Ovary (tissue), 9 donors: ENCODE data around the gene ELMOD3. TPM values are rescaled to one million over a fixed set of nuclear protein-coding genes. Genes with fewer than 3 reads are reported as not detected.

Experiments used
- DNase-seq, 5 donors: peaks; one replicate each; pipeline ENCODE4 v3.0.0-alpha.2; 2019 to 2020
- H3K27ac ChIP-seq, 2 donors: fragments of 200-600 bp; one replicate each; pipeline versions ENCODE4 v1.5.1 to v1.8.0; 2019 to 2022
- H3K27me3 ChIP-seq: fragments of 200-600 bp; one replicate; pipeline ENCODE4 v1.8.0; 2022
- H3K36me3 ChIP-seq: fragments of 200-600 bp; sonication (generic); one replicate; pipeline ENCODE4 v1.5.1; 2019
- H3K4me1 ChIP-seq: one replicate; pipeline ENCODE4 v1.8.1; 2013; ENCODE audit warnings: mild to moderate bottlenecking, moderate library complexity; ENCODE audit not compliant: insufficient read depth
- H3K4me3 ChIP-seq: fragments of 200-600 bp; sonication (generic); one replicate; pipeline ENCODE4 v1.5.1; 2017
- H3K9me3 ChIP-seq, 2 donors: fragments of 200-600 bp in 1 of 2; sonication (generic) in 1 of 2; one replicate each; pipeline versions ENCODE4 v1.5.1 to v1.8.1; 2013 to 2019; ENCODE audit warnings: mild to moderate bottlenecking in 1 of 2, moderate library complexity in 1 of 2
- CTCF ChIP-seq, 3 donors: fragments of 450-650 bp in 2 of 3; fragments of 200-600 bp in 1 of 3; IDR thresholded peaks; one replicate each; pipeline versions ENCODE4 v1.5.1 to v1.8.0; 2016 to 2022; ENCODE audit warnings: antibody characterized with exemption in 3 of 3, mild to moderate bottlenecking in 1 of 3
- EP300 ChIP-seq: sonication (generic); formaldehyde crosslinking; IDR thresholded peaks from one replicate; pipeline ENCODE4 v1.6.1; 2017; ENCODE audit warnings: antibody characterized with exemption
- POLR2A ChIP-seq: fragments of 450-650 bp; IDR thresholded peaks from one replicate; pipeline ENCODE4 v1.6.1; 2017; ENCODE audit warnings: antibody characterized with exemption, mild to moderate bottlenecking, moderate library complexity
- WGBS, 3 donors: extraction: QIAGEN DNeasy Blood & Tissue Kit in 1 of 3; methylation state at CpG; one replicate each; pipeline versions ENCODE4 v1.1.5 to v1.1.7; 2013 to 2017; 5-methylcytosine and 5-hydroxymethylcytosine counted together
- intact Hi-C, 4 donors: fragments of 100-400 bp; cut with DNase I; formaldehyde crosslinking; loops; one replicate each; pipeline versions ENCODE4 v1.11.0 to v1.15.1; 2022 to 2023
- polyA plus RNA-seq, 2 donors: library from polyadenylated mRNA; stranded (reverse); fragments of 200-250 nt in 1 of 2; fragments of 350-450 nt in 1 of 2; fragmentation: Illumina TruSeq in 1 of 2; extraction: RNeasy Lipid Tissue Mini Kit (QIAGEN cat#74804) in 1 of 2; gene quantifications; one replicate each; pipeline ENCODE4 v1.2.3, GENCODE V29; 2013 to 2014
- total RNA-seq, 7 donors: library from RNA; depleted of rRNA in 2 of 7; stranded (reverse); fragments of >200 nt in 2 of 7; fragmentation: NEBNext Ultra II Directional in 3 of 7; extraction: Animal tissue kit (Norgen Biotek cat#: 25700) in 3 of 7; gene quantifications; one replicate each; pipeline versions ENCODE4 v1.1.0 to v1.2.4, GENCODE V29; 2016 to 2023
- donor health status: DM: no; HTN: no; CAD: no; lungs with moderate emphysema.
- donor health status: DM: no; HTN: no; CAD: no.
- donor health status: Bipolar disorder and iron deficiency.
- donor health status: DM: yes; HTN: yes; CAD: no.
- donor health status: DM: no; HTN: no; CAD: no.
- donor health status: DM: yes; HTN: yes; CAD: no.

The ELMOD3 gene
- total and polyA plus RNA-seq, 9 donors = 13.0 to 23.0 (median 17.3) TPM

- H3K27ac ChIP-seq = no peak overlapping the region
- 37 to 57% (median 44%) methylated on average over 2 of the region's 2 CpGs for WGBS, 3 donors
- TF ChIP-seq CTCF (IDR thresholded peaks at IDR 0.05) = no peak
- TF ChIP-seq POLR2A = no peak
- TF ChIP-seq EP300 = no peak
- intact Hi-C loops = no loop called here
- DNase-seq = no peak
- H3K27me3 ChIP-seq = no peaks in the 10 kb centered on the region
- no peak overlapping the region for H3K4me3 ChIP-seq
- no peaks in the 10 kb centered on the region for H3K9me3 ChIP-seq
- no peaks in the 10 kb centered on the region for H3K36me3 ChIP-seq
- H3K4me1 ChIP-seq = no peaks in the 10 kb centered on the region
Observed at GRCh38 chr2:85385746-85386145, 31.2 kb downstream of the ELMOD3 start.

- intact Hi-C loops = no loop called here
- TF ChIP-seq POLR2A (no peak), CTCF (IDR thresholded peaks at IDR 0.05) (no peak)
- H3K27ac ChIP-seq = no peak overlapping the region
- no peaks in the 10 kb centered on the region for H3K4me1 ChIP-seq
- H3K36me3 ChIP-seq = no peaks in the 10 kb centered on the region
- DNase-seq = no peak
- no peaks in the 10 kb centered on the region for H3K27me3 ChIP-seq
- no peaks in the 10 kb centered on the region for H3K9me3 ChIP-seq
- 89 to 94% (median 93%) methylated on average over 2 of the region's 2 CpGs for WGBS, 3 donors
- H3K4me3 ChIP-seq = no peak overlapping the region
Observed at GRCh38 chr2:85387754-85388153, 33.2 kb downstream of the ELMOD3 start.

GRCh38 chr2:85388878-85389538, 34.4 kb downstream of the ELMOD3 start:
- H3K27me3 ChIP-seq = no peaks in the 10 kb centered on the region
- H3K9me3 ChIP-seq = no peaks in the 10 kb centered on the region
- 76 to 83% (median 78%) methylated on average over 9 of the region's 9 CpGs for WGBS, 3 donors
- intact Hi-C loops = no loop called here
- TF ChIP-seq EP300 (no peak), POLR2A (no peak), CTCF (IDR thresholded peaks at IDR 0.05) (no peak)
- H3K4me1 ChIP-seq = no peaks in the 10 kb centered on the region
- DNase-seq = peak in 1 of 5 donors; percentile 14
- no peaks in the 10 kb centered on the region for H3K36me3 ChIP-seq
- no peak overlapping the region for H3K4me3 ChIP-seq
- H3K27ac ChIP-seq = no peak overlapping the region

GRCh38 chr2:85390941-85391669, 36.5 kb downstream of the ELMOD3 start:
- TF ChIP-seq CTCF (IDR thresholded peaks at IDR 0.05) = peak in 1 of 3 donors; percentile 35
- TF ChIP-seq POLR2A = no peak
- TF ChIP-seq EP300 = no peak
- H3K9me3 ChIP-seq = no peaks in the 10 kb centered on the region
- intact Hi-C loops = no loop called here
- peak in 3 of 5 donors; percentile 46 to 64 (median 58) for DNase-seq
- no peaks in the 10 kb centered on the region for H3K36me3 ChIP-seq
- H3K27ac ChIP-seq = no peak overlapping the region
- H3K4me1 ChIP-seq = no peaks in the 10 kb centered on the region
- H3K4me3 ChIP-seq = no peak overlapping the region
- H3K27me3 ChIP-seq = no peaks in the 10 kb centered on the region
- WGBS, 3 donors = 69 to 81% (median 81%) methylated on average over 10 to 11 of the region's 11 CpGs
